DMS114 treated with DMSO at 0.1 percent for 48 hours (cell line): ENCODE measurements around the gene WWP2.

ENCODE experiments used
- DNase-seq: peaks from one replicate; lab custom pipeline; 2025; ENCODE audit not compliant: unreplicated experiment; lab: John Stamatoyannopoulos, UW

Gene WWP2

DNA sequence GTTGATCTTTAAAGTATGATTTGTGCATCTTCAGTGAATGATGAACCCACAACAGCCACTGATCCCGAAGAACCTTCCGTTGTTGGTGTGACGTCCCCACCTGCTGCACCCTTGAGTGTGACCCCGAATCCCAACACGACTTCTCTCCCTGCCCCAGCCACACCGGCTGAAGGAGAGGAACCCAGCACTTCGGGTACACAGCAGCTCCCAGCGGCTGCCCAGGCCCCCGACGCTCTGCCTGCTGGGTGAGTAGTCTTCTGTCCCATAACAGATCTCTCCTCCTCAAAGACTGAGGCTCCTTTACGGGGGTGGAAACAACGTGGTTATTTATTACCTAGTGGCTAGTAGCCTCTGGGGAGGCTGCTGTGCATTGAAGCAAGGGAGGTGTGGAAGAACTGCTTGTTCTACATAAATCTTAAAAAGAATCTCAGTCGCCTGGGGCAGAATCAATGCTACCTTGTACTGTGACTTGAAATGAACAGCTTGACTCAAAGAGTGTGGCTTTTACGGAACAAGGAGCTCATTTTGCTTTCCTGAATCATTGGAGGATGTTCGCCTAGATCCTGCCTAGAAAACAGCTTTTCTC is 126.0 kb downstream of the WWP2 start:
- DNase-seq, result no peak

DNA sequence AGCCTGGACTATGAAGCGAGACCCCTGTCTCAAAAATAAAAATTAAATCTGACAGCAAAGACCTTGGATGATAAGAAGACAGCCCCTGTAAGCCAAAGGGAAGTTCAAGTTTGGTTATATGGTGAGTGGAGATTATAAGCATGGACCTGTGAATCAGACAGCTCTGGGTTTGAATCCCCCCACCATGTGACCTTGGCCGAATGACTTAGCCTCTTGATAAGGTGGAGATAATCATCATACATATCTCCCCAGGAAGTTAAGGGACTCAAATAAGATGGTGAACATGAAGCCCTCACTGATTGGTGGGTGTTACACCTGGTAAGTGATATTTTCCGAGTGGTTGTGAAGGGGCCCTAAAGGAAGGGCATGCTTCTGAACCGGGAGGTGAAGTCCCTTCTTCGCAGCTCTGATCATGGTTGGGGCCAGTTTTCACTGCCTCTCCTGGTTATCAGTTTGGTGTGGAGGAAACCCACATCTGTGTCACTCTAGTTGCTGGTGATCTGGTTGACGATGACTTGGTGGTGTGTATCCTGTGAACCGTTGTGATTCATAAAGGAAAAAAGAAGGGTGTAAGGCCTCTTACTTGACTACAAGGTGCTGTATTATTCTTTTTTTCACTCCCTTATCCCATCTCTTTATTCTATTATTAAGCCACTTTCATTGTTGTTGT is 127.3 kb downstream of the WWP2 start:
- DNase-seq, result no peak

GRCh38 chr16:69890114-69890891 is 128.2 kb downstream of the WWP2 start:
- DNase-seq, result no peak

- no peak for DNase-seq
Observed at GRCh38 chr16:69890892-69891282, 128.8 kb downstream of the WWP2 start.

DNA sequence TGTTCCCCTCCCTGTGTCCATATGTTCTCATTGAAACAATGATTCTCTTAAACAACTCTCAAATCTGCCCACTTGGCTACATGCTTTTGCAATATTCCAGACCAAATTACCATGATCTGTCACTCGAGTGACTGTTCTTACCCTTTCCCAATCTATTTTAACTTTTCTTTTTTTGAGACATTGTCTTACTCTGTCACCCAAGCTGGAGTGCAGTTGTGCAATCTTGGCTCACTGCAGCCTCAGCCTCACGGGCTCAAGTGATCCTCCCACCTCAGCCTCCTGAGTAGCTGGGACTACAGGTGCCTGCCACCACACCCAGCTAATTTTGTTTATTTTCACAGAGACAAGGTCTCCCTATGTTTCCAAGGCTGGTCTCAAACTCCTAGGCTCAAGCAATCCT is 130.2 kb downstream of the WWP2 start:
- no peak for DNase-seq

- no peak for DNase-seq
Observed at GRCh38 chr16:69893106-69893505, 131.0 kb downstream of the WWP2 start.

DNA sequence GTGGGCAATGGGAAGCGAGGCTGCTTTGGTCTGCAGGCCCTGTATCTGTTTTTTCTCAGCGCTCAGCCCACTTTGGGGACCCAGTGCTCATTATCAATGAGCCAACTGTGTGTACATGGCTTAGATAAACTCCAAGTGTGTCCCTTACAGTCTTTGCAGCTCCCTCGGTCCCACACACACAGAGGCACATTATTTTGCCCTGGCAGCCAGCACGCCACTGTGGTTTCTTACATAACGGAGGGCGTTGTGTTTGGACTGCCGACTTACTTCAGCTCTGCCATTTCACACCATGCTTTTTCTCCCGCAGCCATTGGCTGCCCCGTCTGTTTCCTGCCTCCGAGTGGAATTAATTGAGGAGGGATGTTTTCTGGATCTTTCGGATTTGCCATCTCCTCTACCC is 132.5 kb downstream of the WWP2 start:
- DNase-seq, result no peak

GRCh38 chr16:69903865-69904415 is 141.8 kb downstream of the WWP2 start:
- DNase-seq, result no peak

DNA sequence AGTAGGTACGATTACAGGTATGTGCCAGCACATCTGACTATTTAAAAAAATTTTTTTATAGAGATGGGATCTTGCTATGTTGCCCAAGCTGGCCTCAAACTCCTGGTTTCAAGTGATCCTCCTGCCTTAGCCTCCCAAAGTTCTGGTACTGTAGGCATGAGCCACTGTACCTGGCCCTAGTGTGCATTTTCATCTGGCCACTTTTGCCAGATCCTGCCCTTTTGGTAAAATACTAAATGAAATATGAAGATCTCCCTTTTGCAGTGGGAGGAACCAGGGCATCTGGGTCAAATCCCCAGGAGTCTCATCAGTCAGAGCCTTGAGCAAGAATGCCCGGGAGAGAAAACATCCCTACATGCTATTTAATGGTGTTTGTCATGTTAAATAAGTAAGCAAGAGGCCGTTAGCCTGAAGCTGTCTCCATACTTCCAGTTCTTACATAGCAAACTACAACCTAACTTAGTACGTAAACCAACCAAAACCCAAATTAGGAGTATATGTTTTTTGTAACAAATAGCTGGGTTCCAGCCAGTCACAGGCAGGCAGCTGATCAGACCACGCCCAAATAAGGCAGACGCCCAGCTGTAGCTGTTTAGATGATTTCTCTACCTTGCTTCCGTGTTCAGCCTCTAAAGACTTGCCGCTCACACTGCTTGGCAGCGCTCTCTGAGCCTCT is 142.5 kb downstream of the WWP2 start:
- DNase-seq, result no peak

GRCh38 chr16:69905171-69905555 is 143.0 kb downstream of the WWP2 start:
- DNase-seq, result no peak

- no peak for DNase-seq
Observed at GRCh38 chr16:69906838-69907401, 144.8 kb downstream of the WWP2 start.

DNA sequence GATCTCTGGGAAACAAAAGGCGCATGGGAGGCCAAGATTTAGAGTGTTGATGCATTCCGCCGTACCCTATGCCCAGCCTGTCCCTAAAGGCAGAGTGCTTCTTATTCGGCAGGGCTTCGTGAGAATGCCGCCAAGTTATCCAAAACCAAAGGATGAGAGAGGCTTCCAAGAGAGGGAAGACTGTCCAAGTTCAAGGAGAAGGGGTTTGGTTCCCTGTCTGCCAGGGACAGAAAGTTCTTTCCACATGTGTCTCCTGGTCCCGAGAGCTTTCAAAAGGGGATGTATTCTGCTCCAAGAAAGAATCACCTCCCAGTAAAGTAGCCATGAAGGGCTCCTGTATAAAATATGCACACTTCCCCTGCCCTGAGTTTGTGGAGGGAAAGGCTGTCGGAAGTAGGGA is 146.9 kb downstream of the WWP2 start:
- DNase-seq, result no peak

DNA sequence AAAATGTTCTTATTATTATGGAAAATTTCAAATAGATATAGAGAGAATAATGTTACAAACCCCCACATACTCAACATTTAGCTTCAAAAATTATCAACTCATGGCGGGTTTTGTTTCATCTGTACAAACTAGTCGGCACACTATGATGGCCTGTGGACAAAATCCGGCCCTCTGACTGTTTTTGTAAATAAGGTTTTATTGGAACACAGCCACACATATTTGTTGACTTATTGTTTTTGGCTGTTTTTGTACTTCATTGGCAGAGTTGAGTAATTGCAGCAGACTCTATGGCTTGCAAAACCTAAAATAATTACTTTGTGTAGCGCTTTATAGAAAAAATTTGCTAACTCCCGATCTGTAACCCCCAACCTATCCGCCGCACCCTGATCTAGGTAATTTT is 147.6 kb downstream of the WWP2 start:
- DNase-seq, result no peak

- no peak for DNase-seq
Observed at GRCh38 chr16:69910964-69911363, 148.8 kb downstream of the WWP2 start.

DNA sequence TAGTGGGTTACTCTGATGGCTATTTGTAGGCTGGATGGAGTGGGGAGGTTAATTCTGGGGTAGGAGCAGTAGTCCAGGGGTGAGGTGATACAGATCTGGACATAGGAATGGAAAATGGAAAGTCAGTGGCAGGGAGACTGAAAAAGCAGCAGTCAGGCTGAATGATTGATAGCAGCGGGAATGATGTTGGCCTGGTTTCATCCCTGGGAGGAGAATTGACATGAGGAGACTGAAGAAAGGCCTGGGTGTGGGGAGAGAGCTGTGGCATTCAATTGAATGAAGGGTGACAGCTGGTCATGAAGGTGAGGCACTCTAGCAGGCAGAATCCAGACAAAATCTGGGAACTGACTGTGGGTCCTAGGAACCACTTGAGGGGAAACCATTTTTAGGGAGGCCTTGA is 154.3 kb downstream of the WWP2 start:
- no peak for DNase-seq

GRCh38 chr16:69917311-69917710 is 155.2 kb downstream of the WWP2 start:
- DNase-seq, result no peak

DNA sequence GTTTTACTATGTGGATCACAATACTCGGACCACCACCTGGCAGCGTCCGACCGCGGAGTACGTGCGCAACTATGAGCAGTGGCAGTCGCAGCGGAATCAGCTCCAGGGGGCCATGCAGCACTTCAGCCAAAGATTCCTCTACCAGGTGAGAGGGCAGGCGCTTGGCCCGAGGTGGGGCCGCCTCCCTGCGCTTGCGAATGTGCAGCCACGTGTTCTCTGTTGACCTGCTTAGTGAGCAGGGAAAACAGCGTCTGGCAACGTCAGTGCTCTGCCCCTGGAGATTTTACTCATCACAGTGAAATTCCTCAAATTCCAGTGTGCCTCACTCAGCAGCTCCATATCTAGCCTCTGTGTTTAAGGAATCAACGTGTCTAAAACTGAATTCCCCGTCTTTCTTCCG is 155.6 kb downstream of the WWP2 start:
- DNase-seq, result no peak

DNA sequence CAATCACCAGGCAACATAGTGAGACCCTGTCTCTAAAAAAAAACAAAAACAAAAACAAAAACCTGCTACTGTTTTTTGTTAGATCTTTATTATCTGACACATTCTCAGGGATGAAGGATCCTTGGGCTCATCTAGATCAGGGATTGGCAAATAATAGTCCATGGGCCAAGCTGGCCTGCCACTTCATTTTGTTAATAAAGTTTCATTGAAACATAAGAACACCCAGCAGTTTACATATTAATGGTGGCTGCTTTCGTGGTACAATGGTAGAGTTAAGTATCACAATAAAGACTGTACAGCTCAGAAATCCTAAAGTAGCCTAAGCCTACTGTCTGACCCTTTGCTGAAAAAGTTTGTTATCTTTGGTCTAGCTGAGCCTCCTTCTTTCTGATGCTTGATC is 156.1 kb downstream of the WWP2 start:
- no peak for DNase-seq

DNA sequence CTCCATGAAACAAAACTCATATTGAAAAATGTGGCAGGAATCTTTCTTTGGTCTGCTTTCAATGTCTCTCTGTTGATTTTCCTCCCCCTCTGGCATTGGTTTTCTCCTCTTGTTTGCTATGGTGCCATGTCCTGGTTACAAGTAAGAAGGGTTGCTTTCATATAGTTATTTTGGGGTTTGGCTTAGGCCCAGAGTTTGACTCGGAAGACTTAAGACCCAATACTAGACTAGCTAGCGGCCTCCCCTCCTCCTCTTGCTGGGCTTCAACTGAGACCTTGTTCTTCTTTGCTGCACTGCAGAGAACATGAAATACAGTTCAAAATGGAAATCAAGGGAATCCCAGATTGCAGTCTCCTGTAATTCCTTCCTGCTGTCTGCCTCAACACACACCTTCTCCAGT is 159.0 kb downstream of the WWP2 start:
- no peak for DNase-seq

- no peak for DNase-seq
Observed at GRCh38 chr16:69922200-69922599, 160.1 kb downstream of the WWP2 start.

- no peak for DNase-seq
Observed at GRCh38 chr16:69924041-69924775, 162.1 kb downstream of the WWP2 start.
